ENCODE measurements around the gene ZNF771. TPM values are rescaled to one million over a fixed set of nuclear protein-coding genes. Genes with fewer than 3 reads are reported as not detected.
A peak's percentile ranks its signal among the peaks of the same experiment; 100 is the strongest.

ZNF771 gene
- total RNA-seq, 4 donors from 2014 or later = 3.7 to 15.1 (median 7.0) TPM

- H3K4me3 ChIP-seq = peak overlapping the region; percentile 78 to 91 (median 88)
- peak overlapping the region; percentile 89 to 96 (median 93) for H3K27ac ChIP-seq
- H3K36me3 ChIP-seq = peaks cover 0 to 19% (median 5%) of the 10 kb centered on the region in 3 donors
- DNase-seq = no peak
- H3K4me1 ChIP-seq = peaks cover 9 to 36% (median 18%) of the 10 kb centered on the region in 3 donors
- intact Hi-C loops (cut with DNase I) = loop anchor here (5.0 kb wide), 1 partner anchor 83 kb away; the partner anchor contains the start of gene ZNF768
- H3K27me3 ChIP-seq = no peaks in the 10 kb centered on the region
- WGBS, 2 donors = 92 to 94% methylated on average over 22 to 29 of the region's 29 CpGs
- TF ChIP-seq CTCF (IDR thresholded peaks at IDR 0.05) = no peak
- TF ChIP-seq POLR2A (IDR thresholded peaks at IDR 0.05) = no peak
- no peaks in the 10 kb centered on the region for H3K9me3 ChIP-seq
Measured at GRCh38 chr16:30444231-30445148, 37.1 kb downstream of the ZNF771 start.

- Histone ChIP-seq H3K36me3 (peaks cover 0 to 19% (median 5%) of the 10 kb centered on the region in 3 donors), H3K27me3 (no peaks in the 10 kb centered on the region), H3K9me3 (no peaks in the 10 kb centered on the region), H3K27ac (peak overlapping the region; percentile 89 to 96 (median 93)), H3K4me3 (peak overlapping the region; percentile 78 to 91 (median 88)), H3K4me1 (peaks cover 9 to 36% (median 18%) of the 10 kb centered on the region in 3 donors)
- TF ChIP-seq CTCF (IDR thresholded peaks at IDR 0.05) = no peak
- no peak for TF ChIP-seq POLR2A (IDR thresholded peaks at IDR 0.05)
- WGBS, 2 donors = 38 to 46% methylated on average over 6 of the region's 11 CpGs
- DNase-seq = no peak
- intact Hi-C loops (cut with DNase I) = loop anchor here (5.0 kb wide), 1 partner anchor 82 kb away; the partner anchor contains the start of gene ZNF768
Measured at GRCh38 chr16:30445149-30445407, 37.7 kb downstream of the ZNF771 start.

GRCh38 chr16:30445408-30446202, 38.2 kb downstream of the ZNF771 start, which contains the start of gene SEPHS2:
Gene SEPHS2 (minus strand): TSS chr16:30445874. CDS start chr16:30445727, 147 bp downstream.
- peak within 1 kb of the TSS; percentile 89 to 96 (median 93) for H3K27ac ChIP-seq
- TF ChIP-seq CTCF (IDR thresholded peaks at IDR 0.05) (peak in 5 of 6 experiments; percentile 16 to 40 (median 23)), POLR2A (IDR thresholded peaks at IDR 0.05) (peak in 3 of 4 donors; percentile 91 to 93 (median 92))
- no peaks in the 10 kb centered on the region for H3K9me3 ChIP-seq
- 1% methylated on average over 21 of the region's 59 CpGs for WGBS, 2 donors
- peaks cover 9 to 36% (median 18%) of the 10 kb centered on the region in 3 donors for H3K4me1 ChIP-seq
- intact Hi-C loops (cut with DNase I) = loop anchor here (5.0 kb wide), 1 partner anchor 82 kb away; the partner anchor contains the start of gene ZNF768
- H3K36me3 ChIP-seq = peaks cover 0 to 19% (median 5%) of the 10 kb centered on the region in 3 donors
- peak; percentile 88 for DNase-seq
- H3K4me3 ChIP-seq = peak within 1 kb of the TSS; percentile 78 to 91 (median 88)
- H3K27me3 ChIP-seq = no peaks in the 10 kb centered on the region

GRCh38 chr16:30446203-30446595, 38.8 kb downstream of the ZNF771 start:
- WGBS, 2 donors = 78 to 80% methylated on average over 9 to 10 of the region's 10 CpGs
- intact Hi-C loops (cut with DNase I) = loop anchor here (5.0 kb wide), 1 partner anchor 81 kb away; the partner anchor contains the start of gene ZNF768

GRCh38 chr16:30447512-30448226, 40.3 kb downstream of the ZNF771 start:
- H3K27me3 ChIP-seq = no peaks in the 10 kb centered on the region
- 88 to 89% methylated on average over 12 of the region's 12 CpGs for WGBS, 2 donors
- H3K27ac ChIP-seq = no peak overlapping the region
- no peak overlapping the region for H3K4me3 ChIP-seq
- intact Hi-C loops (cut with DNase I) = loop anchor here (5.0 kb wide), 1 partner anchor 80 kb away; the partner anchor contains the start of gene ZNF768
- peaks cover 9 to 35% (median 18%) of the 10 kb centered on the region in 3 donors for H3K4me1 ChIP-seq
- H3K9me3 ChIP-seq = no peaks in the 10 kb centered on the region
- TF ChIP-seq CTCF (IDR thresholded peaks at IDR 0.05) (no peak), POLR2A (IDR thresholded peaks at IDR 0.05) (no peak)
- peaks cover 0 to 15% (median 5%) of the 10 kb centered on the region in 3 donors for H3K36me3 ChIP-seq
- DNase-seq = no peak

More at GRCh38 chr16:30446203-30446595, 38.8 kb downstream of the ZNF771 start:
- peak overlapping the region; percentile 78 to 91 (median 88) for H3K4me3 ChIP-seq
- H3K27me3 ChIP-seq = no peaks in the 10 kb centered on the region
- H3K9me3 ChIP-seq = no peaks in the 10 kb centered on the region
- DNase-seq = no peak
- peak overlapping the region; percentile 89 to 96 (median 93) for H3K27ac ChIP-seq
- H3K36me3 ChIP-seq = peaks cover 0 to 19% (median 5%) of the 10 kb centered on the region in 3 donors
- TF ChIP-seq POLR2A (IDR thresholded peaks at IDR 0.05) = no peak
- peaks cover 9 to 36% (median 18%) of the 10 kb centered on the region in 3 donors for H3K4me1 ChIP-seq

Data from esophagus squamous epithelium (tissue), 5 donors.